ENCODE measurements around the gene PRMT7. TPM values are rescaled to one million over a fixed set of nuclear protein-coding genes. Genes with fewer than 3 reads are reported as not detected.

The PRMT7 gene
- polyA plus RNA-seq, 1 donor from 2014 or later: 203 TPM

GRCh38 chr16:68290450-68290849, 20.4 kb upstream of the PRMT7 start:
- TF ChIP-seq SMC3 (conservative IDR thresholded peaks at IDR 0.05; ENCODE audit: poor library complexity) (no peak), MXI1 (conservative IDR thresholded peaks at IDR 0.05; ENCODE audit: poor library complexity, severe bottlenecking) (no peak), POLR2AphosphoS5 (IDR thresholded peaks at IDR 0.05) (no peak), EZH2 (IDR thresholded peaks at IDR 0.05; ENCODE audit: borderline replicate concordance, insufficient read depth, low read length, poor library complexity, severe bottlenecking) (no peak), EP300 (conservative IDR thresholded peaks at IDR 0.05; ENCODE audit: poor library complexity, severe bottlenecking) (no peak), TAF1 (IDR thresholded peaks at IDR 0.05; ENCODE audit: low read depth) (no peak), RAD21 (conservative IDR thresholded peaks at IDR 0.05) (no peak)
- TF ChIP-seq, protein P1, sequence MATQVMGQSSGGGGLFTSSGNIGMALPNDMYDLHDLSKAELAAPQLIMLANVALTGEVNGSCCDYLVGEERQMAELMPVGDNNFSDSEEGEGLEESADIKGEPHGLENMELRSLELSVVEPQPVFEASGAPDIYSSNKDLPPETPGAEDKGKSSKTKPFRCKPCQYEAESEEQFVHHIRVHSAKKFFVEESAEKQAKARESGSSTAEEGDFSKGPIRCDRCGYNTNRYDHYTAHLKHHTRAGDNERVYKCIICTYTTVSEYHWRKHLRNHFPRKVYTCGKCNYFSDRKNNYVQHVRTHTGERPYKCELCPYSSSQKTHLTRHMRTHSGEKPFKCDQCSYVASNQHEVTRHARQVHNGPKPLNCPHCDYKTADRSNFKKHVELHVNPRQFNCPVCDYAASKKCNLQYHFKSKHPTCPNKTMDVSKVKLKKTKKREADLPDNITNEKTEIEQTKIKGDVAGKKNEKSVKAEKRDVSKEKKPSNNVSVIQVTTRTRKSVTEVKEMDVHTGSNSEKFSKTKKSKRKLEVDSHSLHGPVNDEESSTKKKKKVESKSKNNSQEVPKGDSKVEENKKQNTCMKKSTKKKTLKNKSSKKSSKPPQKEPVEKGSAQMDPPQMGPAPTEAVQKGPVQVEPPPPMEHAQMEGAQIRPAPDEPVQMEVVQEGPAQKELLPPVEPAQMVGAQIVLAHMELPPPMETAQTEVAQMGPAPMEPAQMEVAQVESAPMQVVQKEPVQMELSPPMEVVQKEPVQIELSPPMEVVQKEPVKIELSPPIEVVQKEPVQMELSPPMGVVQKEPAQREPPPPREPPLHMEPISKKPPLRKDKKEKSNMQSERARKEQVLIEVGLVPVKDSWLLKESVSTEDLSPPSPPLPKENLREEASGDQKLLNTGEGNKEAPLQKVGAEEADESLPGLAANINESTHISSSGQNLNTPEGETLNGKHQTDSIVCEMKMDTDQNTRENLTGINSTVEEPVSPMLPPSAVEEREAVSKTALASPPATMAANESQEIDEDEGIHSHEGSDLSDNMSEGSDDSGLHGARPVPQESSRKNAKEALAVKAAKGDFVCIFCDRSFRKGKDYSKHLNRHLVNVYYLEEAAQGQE (IDR thresholded peaks at IDR 0.05; ENCODE audit: borderline replicate concordance): no peak
- TF ChIP-seq, protein P2, sequence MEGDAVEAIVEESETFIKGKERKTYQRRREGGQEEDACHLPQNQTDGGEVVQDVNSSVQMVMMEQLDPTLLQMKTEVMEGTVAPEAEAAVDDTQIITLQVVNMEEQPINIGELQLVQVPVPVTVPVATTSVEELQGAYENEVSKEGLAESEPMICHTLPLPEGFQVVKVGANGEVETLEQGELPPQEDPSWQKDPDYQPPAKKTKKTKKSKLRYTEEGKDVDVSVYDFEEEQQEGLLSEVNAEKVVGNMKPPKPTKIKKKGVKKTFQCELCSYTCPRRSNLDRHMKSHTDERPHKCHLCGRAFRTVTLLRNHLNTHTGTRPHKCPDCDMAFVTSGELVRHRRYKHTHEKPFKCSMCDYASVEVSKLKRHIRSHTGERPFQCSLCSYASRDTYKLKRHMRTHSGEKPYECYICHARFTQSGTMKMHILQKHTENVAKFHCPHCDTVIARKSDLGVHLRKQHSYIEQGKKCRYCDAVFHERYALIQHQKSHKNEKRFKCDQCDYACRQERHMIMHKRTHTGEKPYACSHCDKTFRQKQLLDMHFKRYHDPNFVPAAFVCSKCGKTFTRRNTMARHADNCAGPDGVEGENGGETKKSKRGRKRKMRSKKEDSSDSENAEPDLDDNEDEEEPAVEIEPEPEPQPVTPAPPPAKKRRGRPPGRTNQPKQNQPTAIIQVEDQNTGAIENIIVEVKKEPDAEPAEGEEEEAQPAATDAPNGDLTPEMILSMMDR (IDR thresholded peaks at IDR 0.05; ENCODE audit: poor library complexity, severe bottlenecking): no peak
- H3K4me2 ChIP-seq (ENCODE audit: low read length): no peak overlapping the region
- H3K9me3 ChIP-seq (ENCODE audit: low read length): no peaks in the 10 kb centered on the region
- no peak overlapping the region for H3K27ac ChIP-seq (ENCODE audit: low read length)
- H3K36me3 ChIP-seq (ENCODE audit: insufficient read depth, low read length): peaks cover 4% of the 10 kb centered on the region
- H3K4me3 ChIP-seq (ENCODE audit: low read length): no peak overlapping the region
- H3K27me3 ChIP-seq (ENCODE audit: insufficient read depth, low read depth, low read length): no peaks in the 10 kb centered on the region
- no peaks in the 10 kb centered on the region for H3K79me2 ChIP-seq (replicated peaks; ENCODE audit: insufficient read depth, low read length)
- H4K20me1 ChIP-seq (ENCODE audit: insufficient read depth): no peaks in the 10 kb centered on the region
- H3K9ac ChIP-seq (ENCODE audit: low read length): no peak overlapping the region
- no peaks in the 10 kb centered on the region for H3K9me2 ChIP-seq (ENCODE audit: insufficient read depth, low read length)
- no peaks in the 10 kb centered on the region for H3F3A ChIP-seq (ENCODE audit: insufficient read depth, low read length, poor library complexity, severe bottlenecking)
- no peak overlapping the region for H2AFZ ChIP-seq (ENCODE audit: low read depth, low read length)

GRCh38 chr16:68291227-68291626, 19.6 kb upstream of the PRMT7 start:
- no peaks in the 10 kb centered on the region for H4K20me1 ChIP-seq (ENCODE audit: insufficient read depth)
- no peaks in the 10 kb centered on the region for H3K79me2 ChIP-seq (replicated peaks; ENCODE audit: insufficient read depth, low read length)
- no peak overlapping the region for H3K27ac ChIP-seq (ENCODE audit: low read length)
- no peaks in the 10 kb centered on the region for H3F3A ChIP-seq (ENCODE audit: insufficient read depth, low read length, poor library complexity, severe bottlenecking)
- no peak overlapping the region for H3K4me3 ChIP-seq (ENCODE audit: low read length)
- no peaks in the 10 kb centered on the region for H3K27me3 ChIP-seq (ENCODE audit: insufficient read depth, low read depth, low read length)
- H3K9me2 ChIP-seq (ENCODE audit: insufficient read depth, low read length): no peaks in the 10 kb centered on the region
- H3K9ac ChIP-seq (ENCODE audit: low read length): no peak overlapping the region
- H2AFZ ChIP-seq (ENCODE audit: low read depth, low read length): no peak overlapping the region
- H3K4me2 ChIP-seq (ENCODE audit: low read length): no peak overlapping the region
- peaks cover 4% of the 10 kb centered on the region for H3K36me3 ChIP-seq (ENCODE audit: insufficient read depth, low read length)
- TF ChIP-seq, protein P1 (IDR thresholded peaks at IDR 0.05; ENCODE audit: borderline replicate concordance): no peak
- TF ChIP-seq EZH2 (IDR thresholded peaks at IDR 0.05; ENCODE audit: borderline replicate concordance, insufficient read depth, low read length, poor library complexity, severe bottlenecking) (no peak), MXI1 (conservative IDR thresholded peaks at IDR 0.05; ENCODE audit: poor library complexity, severe bottlenecking) (no peak), RAD21 (conservative IDR thresholded peaks at IDR 0.05) (no peak), SMC3 (conservative IDR thresholded peaks at IDR 0.05; ENCODE audit: poor library complexity) (no peak), POLR2AphosphoS5 (IDR thresholded peaks at IDR 0.05) (no peak), TAF1 (IDR thresholded peaks at IDR 0.05; ENCODE audit: low read depth) (no peak), EP300 (conservative IDR thresholded peaks at IDR 0.05; ENCODE audit: poor library complexity, severe bottlenecking) (no peak)
- TF ChIP-seq, protein P2 (IDR thresholded peaks at IDR 0.05; ENCODE audit: poor library complexity, severe bottlenecking): no peak
- no peaks in the 10 kb centered on the region for H3K9me3 ChIP-seq (ENCODE audit: low read length)
